Measurements from ENCODE around the gene SVOP. TPM values are rescaled to one million over a fixed set of nuclear protein-coding genes. Genes with fewer than 3 reads are reported as not detected.
"Not testable (repeated sequence)": the region's sequence is repeated elsewhere in the genome, so short reads cannot be mapped to it uniquely, and the experiment has no call there.

The SVOP gene
- polyA plus RNA-seq (2014; cell fraction: cytosol; rRNA removed): 2.5 and 2.6 TPM in 2 replicates
- polyA plus RNA-seq (2014; cell fraction: nucleus; rRNA removed): 0.62 and 0.67 TPM in 2 replicates

DNA sequence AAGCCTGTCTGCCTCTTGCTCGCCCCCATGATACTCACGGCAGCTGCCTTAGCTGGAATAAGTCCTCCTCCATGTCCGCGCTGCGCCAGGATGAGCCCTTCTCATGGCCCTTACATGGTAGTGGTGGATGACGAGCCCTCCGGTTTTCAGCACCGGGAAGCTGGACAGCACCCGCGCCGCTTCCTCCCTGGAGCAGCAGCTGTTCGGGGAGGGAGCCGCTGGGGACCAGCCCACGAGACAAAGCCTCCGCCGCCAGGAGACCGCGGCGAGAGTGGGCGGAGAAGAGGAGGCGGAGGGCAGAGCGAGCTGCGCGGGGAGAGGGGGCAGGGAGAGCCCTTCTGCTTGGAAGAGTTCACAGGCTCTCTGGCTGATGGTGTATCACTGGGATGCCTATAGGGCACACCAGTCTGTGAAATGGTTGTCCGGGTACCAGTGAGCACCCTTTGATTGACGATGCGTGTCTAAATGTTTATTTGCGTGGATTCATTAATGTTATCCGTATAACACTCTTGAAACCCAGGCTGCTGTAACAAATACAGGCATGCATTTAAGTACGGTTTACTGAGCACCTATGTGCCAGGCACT is at the start of gene SVOP:
Gene SVOP, minus strand, starts transcription at position 273 of the 585 bp plus-strand sequence. Its CDS starts 200 bp downstream, at position 73.
- DNase-seq (ENCODE audit: low spot score): peak; percentile 87

DNA sequence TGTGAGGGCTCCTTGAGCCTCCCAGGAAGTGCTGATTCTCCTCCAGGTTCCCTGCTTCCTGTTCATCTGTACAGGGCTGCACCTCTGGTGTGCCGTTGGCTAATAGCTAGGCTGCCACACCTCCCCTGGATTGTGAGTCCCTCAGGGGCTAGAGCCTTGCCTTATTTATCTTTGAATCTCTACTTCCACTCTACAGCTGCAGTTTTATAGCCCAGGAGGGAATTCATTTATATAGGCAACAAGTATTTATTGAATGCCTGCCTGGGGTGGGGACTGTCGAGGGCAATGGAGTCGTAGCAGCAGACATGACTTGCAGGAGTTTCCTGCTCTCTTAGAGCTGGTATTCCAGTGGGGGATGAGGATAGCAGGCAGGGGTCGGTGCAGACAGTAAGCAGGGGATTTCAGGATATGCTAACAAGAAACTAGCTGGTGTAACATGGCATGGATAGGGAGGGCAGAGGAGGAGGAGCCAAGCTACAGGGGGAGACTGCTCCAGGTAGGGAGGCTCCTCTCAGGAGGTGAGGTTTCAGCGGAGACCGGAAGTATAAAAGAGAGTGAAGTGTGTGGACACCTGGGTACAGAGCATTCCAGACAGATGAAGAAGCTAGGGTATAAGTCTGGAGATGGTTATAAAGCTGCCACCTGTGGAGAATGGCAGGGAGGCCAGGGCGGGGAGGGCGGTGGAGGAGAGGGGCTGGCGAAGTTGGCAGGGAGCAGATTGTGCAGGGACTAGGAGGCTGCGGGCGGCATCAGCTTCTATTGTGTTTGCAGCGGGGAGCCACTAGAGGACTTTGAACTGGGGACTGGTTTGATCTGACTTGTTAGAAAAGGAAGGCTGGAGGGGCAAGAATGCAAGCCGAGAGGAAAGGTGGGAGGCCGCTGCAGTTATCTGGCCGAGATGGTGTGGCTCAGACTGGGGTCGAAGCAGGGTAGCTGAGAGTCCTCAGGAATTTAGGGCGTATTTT is 48.7 kb upstream of the SVOP start:
- no peak for DNase-seq (ENCODE audit: low spot score)

DNA sequence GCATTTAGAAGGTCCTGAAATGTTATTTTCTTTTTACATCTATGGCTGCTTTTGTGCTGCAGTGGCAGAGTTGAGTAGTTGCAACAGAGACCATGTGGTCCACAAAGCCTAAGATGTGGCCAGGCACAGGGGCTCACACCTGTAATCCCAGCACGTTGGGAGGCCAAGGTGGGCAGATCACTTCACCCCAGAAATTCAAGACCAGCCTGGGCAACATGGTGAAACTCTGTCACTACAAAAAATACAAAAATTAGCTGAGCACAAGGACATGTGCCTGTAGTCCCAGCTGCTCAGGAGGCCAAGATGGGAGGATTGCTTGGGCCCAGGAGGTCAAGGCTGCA is 45.0 kb upstream of the SVOP start:
- DNase-seq (ENCODE audit: low spot score): no peak

- no peak for DNase-seq (ENCODE audit: low spot score)
Measured at GRCh38 chr12:109065154-109065852, 44.4 kb upstream of the SVOP start.

DNA sequence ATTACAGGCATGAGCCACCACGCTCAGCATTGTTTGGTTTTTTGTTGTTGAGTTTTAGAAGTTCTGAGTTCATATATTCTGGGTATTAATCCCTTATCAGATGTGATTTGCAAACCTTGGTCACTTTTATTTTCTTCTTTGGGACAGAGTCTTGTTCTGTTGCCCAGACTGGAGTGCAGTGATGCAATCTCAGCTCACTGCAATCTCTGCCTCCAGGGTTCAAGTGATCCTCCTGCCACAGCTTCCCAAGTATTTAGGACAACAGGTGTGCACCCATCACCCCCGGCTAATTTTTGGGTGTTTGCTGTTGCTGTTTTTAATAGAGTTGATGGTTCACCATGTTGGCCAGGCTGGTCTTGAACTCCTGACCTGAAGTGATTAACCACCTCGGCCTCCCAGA is 43.3 kb upstream of the SVOP start:
- DNase-seq (ENCODE audit: low spot score): no peak

- DNase-seq (ENCODE audit: low spot score): no peak
Measured at GRCh38 chr12:109058773-109059172, 37.9 kb upstream of the SVOP start.

DNA sequence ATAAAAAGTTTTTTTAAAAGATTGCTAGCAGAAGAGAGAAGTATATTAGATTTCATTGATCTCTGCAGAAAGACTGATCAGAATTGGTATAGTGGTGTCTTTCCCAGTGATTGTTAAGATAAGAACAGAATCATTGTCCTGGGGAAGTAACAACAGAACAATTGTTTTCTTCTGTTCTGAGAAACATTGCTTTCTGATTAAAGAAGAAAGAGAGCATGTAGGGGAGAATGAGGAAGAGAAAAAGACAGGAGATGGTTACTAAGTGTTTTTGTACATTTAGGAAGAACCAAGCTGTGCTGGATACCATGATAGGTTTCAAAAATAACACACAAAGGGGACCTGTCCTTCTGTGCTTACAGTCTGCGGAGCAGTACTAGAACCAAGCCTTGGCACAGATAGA is 36.5 kb upstream of the SVOP start:
- no peak for DNase-seq (ENCODE audit: low spot score)

GRCh38 chr12:109056891-109057290 is 36.0 kb upstream of the SVOP start:
- no peak for DNase-seq (ENCODE audit: low spot score)

DNA sequence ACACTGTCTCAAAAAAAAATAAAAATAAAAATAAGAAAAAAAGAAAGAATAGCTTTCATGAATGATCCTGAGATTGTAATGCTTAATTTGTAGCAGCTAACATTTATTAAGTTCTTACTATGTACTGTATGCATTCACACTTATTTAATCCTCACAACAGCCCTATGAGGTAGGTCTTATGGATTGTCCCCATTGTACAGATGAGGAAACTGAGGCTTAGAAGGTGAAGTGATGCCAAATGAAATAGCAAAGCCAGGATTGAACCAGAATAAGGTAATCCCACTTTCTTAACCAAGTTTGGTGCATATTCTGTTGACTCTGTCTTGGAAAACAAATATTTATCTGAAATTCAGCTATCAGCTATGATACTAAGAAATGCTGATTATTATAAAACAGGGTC is 33.7 kb upstream of the SVOP start:
- DNase-seq (ENCODE audit: low spot score): no peak

DNA sequence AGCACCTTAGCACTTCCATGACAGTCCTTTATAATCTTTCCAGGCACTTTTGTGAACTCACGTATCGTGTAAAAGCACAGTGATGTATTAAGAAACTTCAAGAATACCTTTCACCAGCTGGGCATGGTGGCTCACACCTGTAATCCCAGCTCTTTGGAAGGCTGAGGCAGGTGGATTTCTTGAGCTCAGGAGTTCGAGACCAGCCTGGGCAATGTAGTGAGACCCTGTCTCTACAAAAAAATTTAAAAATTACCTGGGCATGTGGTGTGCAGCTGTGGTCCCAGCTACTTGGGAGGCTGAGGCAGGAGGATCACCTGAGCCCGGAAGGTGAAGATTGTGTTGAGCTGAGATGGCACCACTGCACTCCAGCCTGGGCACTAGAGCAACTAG is 33.3 kb upstream of the SVOP start:
- not testable (repeated sequence) for DNase-seq (ENCODE audit: low spot score)

GRCh38 chr12:109053382-109054123 is 32.7 kb upstream of the SVOP start:
- no peak for DNase-seq (ENCODE audit: low spot score)

- peak; percentile 86 for DNase-seq (ENCODE audit: low spot score)
Measured at GRCh38 chr12:109052414-109053323, 31.8 kb upstream of the SVOP start, which contains the start of gene USP30. TSS of gene USP30 (plus strand) at chr12:109052576. CDS start at chr12:109052679, 103 bp downstream.

DNA sequence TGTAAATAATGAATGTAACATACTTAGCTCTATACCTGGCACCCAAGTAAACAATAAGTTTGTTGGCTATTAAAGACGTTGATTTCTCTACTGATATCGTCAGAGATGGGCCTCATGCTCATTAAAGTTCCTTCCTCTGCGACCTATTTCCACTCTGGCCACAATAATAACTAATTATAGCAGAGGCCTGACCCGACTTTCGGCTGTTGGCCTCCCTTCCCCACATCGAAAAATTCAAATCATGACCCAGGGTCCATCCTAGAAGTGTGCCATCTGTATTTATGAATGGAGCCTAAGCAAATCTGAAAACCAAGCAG is 31.2 kb upstream of the SVOP start:
- no peak for DNase-seq (ENCODE audit: low spot score)

DNA sequence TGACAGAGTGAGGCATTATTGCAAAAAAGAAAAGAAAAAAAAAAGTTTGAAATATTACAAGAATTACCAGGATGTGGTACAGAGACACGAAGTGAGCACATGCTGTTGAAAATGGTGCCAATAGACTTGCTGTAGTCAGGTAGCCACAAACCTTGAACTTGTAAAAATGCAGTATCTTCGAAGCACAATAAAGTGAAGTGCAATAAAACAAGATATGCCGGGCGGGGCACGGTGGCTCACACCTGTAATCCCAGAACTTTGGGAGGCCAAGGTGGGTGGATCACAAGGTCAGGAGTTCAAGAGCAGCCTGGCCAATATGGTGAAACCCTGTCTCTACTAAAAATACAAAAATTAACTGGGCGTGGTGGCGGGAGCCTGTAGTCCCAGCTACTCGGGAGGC is 28.9 kb upstream of the SVOP start:
- DNase-seq (ENCODE audit: low spot score): not testable (repeated sequence)

DNA sequence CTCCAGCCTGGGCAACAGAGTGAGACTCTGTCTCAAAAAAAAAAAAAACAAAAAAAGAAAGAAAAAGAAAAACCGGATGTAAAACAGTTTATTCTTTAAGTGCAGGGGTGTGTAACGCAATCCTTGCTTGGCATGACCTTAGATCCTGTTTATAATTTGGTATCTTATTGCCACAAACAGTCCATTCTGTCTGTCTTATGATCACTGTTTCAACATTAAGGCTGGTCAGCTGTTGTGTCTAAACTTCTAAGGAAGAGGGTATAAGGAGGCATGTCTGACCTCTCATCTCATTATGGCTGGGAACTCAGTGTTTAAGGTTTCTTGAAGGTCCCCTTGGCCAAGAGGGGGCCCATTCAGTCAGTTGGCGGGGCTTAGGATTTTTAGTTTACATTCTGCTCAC is 27.8 kb upstream of the SVOP start:
- DNase-seq (ENCODE audit: low spot score): not testable (repeated sequence)

- DNase-seq (ENCODE audit: low spot score): no peak
Measured at GRCh38 chr12:109047081-109047805, 26.4 kb upstream of the SVOP start.

DNA sequence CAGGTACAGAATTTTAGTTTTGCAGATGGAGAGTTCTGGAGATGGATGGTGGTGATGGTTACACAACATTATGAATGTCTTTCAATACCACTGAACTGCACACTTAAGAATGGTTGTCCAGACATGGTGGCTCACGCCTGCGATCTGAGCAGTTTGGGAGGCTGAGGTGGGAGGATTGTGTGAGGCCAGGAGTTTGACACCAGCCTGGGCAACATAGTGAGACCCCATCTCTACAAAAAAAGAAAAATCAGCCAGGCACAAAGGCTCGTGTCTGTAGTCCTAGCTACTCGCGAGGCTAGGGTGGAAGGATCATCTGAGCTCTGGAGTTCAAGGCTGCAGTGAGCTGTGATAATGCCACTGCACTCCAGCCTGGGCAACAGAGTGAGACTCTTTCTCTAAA is 23.4 kb upstream of the SVOP start:
- DNase-seq (ENCODE audit: low spot score): no peak

- DNase-seq (ENCODE audit: low spot score): no peak
Measured at GRCh38 chr12:109036975-109037374, 16.1 kb upstream of the SVOP start.

DNA sequence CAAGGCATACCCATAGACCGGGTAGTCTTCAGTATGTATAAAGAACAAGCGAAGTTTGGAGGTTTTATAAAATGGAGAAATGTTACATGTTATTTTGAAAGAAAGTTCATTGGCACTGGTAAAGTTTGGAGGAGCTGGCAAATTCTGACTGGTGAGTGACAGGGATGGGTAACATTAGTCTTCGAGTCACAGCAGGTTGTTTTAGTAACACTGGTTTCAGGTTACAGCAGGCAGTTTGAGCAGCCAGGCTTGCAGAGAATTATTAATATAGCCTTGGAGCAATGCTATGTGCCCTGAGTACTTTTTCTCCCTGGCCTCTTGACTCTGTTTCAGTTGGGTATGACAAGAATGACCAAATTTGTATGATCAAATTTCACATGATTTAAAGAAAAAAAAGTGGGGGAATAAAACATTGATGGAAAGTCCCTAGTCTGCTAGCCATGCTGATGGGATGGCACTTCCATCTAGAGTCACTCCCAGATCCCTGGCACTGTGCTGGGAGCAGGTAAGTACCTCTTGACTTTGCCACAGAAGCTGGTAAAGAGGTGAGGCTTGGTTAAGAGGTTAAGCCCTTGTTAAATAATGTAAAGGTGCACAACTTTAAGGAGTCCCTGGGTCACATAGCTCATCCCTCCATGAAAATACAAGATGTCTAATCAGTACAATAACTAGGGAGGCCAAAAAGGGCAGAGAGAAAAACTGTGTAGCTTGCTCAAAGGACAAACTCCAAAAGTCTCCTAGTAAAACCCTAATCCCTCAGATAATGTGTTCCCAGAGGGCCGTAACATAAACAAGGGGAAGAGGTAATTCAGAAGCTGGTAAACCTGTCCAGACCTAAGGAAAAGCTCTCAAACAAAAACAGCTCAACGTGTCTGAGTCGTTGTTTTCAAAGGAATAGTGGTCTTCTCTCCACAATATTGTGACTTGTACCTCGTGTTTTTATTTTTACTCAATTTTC is 12.7 kb upstream of the SVOP start:
- no peak for DNase-seq (ENCODE audit: low spot score)

All from SK-N-DZ (cell line).